ENCODE results near the gene CDH5.
A peak's percentile ranks its signal among the peaks of the same experiment; 100 is the strongest.

CDH5 gene

DNA sequence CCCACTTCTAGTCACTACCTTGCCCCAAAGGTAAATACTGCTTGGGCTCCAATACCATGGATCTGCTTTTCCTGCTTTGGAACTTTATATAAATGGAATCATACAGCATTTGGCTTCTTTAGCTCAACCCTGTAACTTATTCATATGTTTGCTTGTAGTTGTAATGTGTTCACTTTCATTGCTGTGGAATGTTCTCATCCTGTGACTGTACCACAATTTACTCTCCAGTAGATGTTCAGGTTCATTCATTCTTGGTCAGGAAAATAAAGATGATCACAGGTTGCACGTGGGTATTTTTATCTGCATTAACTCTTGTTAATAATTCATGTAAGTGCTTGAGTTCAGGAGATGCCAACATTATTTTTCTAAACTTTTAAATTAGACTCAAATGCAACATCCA lies 53.9 kb downstream of the CDH5 start:
- no peak for DNase-seq

DNA sequence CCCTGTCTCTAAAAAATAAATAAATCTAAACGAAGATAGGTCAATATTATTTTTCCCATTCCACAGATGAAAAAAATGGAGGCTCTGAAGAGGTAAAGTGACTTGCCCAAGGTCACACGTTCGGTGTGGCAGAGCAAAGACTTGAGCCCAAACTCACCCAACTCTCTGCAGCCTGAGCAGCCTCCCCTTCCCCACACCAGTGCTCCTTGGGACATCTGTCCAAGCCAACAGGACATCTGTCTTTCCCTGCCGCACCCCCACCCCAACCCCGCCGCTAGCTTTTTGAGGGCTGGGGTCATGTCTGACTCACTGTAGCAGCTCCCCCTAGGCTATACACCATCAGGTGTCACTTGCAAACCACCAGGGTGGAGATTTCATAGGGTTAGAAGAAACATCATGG lies 55.4 kb downstream of the CDH5 start:
- DNase-seq = no peak

DNA sequence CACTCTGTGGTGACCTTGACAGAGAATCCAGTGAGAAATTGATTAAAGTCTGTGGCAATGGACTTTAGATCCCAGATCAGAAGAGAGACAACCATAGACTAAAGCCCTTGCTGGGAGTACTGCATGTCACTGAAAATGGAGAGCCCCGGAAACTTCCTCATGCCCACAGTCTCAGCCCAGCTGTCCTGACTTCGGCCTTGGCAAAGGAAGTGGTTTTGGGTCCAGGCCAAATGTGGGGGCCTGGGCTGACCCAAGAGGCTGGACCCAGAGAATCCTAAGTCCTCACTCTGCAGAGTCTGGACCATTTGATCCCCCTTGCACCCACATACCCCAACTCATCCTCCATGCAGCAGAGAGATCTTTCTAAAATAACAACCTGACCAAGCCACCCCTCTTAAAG lies 55.9 kb downstream of the CDH5 start:
- no peak for DNase-seq

DNA sequence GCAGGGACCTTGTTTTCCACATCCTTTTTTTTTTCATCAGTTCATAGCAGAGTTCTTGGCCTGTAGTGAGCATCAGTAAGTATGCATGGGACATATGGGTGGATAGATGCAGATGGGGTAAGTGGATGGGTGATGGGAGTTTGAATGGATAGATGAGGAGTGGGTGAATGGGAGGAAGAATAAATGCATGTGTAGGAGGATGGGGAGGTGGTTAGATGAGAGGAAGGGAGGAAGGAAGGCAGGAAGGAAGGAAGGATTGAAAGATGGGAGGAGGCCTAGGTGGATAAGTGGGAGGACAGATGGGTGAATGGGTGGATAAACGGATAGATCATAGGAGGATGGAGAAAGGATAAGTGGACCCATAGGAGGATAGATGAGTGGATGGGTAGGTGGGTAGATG lies 56.7 kb downstream of the CDH5 start:
- no peak for DNase-seq

DNA sequence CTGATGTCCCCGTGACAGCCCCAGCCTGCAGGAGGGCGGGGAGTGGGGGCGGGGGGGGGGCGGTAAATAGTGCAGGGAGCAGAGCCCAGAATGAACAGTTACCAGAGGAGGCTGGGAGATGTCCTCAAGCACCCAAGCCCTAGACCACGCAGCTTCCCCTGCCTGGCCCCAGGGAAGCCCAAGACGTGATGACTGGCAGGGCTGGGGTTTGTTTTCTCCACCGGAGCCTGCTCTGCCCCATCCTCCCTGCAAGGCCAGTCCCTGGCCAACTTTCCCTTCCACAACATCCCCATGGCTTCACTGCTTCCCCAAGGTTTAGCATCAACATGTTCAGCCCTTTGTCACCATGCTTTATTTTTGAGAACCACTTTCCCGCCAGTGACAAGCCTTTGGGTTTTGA lies 59.2 kb downstream of the CDH5 start:
- DNase-seq = no peak

DNA sequence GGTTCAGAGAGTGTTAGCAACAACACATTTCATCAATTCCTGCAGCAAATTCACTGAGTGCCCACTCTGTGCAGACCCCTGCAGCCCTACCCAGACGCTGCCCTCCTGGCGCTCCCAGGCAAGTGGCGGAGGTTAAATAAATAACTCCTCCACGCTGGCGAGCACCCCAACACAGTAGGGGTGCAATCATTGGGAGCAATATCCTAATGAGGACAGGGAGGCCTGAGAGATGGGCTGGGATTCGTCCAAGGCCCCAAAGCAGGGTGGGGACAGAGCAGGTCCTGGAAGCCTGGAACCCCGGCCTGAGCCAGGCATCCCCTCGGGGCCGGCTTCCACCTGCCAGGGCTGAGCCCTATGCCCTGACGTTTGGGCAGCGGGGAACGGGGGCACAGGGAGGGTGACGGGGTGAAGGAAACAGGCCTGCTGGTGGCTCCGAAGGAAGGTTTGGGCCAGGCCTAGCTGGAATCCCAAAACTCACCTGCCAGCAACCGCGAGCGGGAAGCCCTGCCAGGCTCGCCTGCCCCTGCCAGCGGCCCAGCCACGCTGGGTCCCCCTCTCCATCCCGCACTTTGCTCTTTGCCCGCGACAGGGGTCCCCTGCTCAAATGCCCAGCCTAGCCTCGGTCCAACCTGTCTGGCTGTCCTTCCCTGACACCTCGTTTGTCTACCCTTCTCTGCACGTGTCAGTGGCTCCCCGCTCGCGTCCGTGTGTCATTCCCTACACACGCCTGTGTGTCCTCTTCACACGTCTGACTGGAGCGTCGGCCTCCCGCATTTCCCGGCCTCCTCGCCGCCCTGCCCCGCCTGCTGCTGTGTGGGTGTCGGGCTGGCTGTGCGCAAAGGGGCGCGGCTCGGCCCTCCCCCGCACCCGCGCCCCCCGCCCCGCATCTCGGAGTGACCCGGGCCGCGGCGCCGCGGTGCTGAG lies 59.9 kb downstream of the CDH5 start:
- DNase-seq = no peak

DNA sequence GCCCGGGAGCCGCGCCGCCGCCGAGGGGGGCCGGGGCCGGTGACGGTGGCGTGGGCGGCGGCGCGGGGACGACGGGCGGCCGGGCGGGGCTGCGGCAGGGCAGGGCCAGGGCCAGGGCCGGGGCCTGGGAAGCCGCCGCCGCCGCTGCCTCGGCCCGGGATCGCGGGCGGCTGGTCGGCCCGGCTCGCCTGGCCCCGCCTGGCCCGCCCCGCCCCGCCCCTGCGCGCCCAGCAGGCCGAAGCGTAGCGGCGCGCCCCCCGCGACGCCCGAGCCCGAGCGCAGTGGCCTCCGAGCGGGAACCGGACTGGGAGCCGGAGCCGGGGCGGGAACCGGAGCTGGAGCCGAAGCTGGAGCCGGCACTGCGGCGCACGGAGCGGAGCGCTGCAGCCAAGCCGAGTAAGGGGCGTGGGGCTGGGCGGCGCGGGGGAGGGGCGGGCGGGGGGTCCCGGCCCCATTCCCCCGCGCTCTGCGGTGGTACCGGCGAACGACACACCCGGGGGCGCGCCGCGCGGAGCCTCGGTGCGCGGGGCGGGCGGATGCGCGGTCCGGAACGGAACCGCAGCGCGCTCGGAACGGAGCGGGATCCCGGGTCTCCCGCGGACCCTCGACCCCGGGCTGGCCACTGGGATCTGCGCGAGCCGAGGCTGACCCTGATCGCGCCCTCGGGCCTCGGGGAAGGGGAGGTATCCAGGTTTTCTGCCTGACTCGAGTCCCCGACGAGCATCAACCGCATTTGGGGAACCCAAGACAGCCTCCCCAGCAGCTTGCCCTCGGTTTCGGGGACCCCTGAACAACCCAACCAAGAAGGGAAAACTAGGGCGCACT lies 60.8 kb downstream of the CDH5 start, which contains the start of gene BEAN1:
Gene BEAN1 (plus strand): TSS at position 260 of the 825 bp plus-strand sequence. CDS start 10,382 bp downstream, outside the sequence.
- DNase-seq = peak; percentile 19

DNA sequence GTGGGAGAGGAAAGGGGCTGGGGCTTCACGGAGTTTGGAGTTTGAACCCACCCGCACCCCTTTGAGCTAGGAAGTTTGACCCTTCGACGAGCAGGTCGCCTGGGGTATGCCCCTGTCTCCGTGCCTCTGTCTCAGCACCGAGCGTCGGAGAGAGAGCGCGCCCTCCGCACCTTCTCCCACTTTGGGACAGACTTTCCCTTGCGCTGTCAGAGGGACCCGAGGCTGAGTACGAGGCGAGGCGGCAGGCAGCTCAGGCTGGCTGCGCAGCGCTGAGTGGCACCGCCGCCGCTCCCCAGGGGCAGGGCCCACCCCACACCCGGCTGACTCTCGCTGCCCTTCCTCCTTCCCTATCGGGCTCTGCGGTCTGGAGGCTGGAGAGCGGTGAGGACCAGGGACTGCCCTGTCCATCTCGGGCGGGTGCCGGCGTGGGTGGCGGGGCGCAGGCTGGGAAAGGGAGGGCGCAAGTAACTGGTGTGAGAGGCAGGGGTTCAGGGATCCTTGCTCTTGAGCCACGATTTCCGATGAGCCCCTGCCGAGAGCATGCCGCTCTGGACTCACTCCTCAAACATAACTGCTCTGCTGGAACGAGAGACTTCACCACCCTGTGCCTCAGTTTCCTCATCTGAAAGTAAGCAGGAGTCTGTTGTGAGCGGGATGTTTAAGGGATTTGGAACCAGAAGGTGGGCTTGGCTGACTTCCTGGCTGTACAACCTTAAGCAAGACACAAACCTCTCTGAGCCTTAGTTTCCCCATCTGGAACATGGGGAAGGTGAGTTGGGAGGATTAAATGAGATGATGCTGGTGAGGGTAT lies 61.6 kb downstream of the CDH5 start:
- peak; percentile 32 for DNase-seq

DNA sequence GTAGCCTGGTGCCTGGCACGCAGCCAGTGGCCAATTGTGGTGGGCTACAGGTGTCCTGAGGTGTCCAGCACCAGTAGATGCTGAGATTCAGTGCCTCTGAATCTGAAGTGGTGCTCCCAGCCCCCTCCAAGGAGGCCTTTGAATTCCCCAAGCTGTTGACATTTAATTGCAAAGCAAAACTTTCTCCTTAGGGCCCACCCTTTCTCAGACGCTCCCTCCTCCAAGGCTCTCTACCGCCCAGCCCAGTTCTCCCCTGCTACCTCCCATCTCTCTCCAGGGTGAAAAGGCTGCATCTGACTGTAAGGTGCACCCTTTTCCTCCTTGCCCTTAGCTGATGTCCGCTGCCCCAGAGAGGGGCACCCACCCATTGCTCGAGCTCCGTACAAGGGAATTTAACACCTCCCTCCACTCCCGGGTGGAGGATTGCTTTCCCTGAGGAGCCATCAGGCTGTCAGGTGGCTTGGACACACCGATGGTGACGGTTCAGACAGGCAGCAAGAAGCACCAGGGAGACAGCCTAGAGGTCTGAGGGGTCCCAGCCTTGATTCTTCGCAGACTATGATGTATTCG lies 62.3 kb downstream of the CDH5 start:
- DNase-seq = no peak

DNA sequence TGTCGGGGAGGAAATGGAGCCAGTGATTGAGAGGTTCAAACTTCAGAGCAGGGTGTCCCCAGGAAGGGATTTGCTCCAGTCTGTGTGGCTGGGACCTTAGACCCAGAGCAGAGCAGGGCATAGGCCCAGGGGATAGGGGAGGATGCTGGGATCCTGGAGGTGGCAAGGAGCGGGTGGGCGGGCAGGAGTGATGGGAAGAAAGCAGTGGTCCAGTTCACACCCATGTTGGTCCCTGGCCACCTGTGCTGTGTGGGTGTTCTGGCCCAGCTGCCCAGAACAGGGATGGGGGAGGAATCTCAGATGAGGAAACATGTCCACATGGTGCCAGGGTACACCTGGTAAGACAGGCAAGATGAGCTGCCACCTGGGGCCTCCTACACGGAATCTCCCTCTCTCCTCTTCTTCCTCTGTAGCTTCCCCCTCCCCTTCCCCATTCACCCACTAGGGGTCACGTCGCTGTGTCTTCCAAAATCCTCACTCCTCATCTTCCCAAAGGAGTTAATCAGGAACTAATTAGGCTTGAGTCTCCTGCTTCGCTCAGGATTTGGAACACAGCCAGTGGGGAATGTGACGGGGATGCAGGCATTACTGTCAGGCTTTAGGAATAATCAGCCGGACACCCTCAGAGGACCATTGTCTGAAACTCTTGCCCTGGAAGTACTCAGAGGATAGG lies 62.9 kb downstream of the CDH5 start:
- DNase-seq = no peak

DNA sequence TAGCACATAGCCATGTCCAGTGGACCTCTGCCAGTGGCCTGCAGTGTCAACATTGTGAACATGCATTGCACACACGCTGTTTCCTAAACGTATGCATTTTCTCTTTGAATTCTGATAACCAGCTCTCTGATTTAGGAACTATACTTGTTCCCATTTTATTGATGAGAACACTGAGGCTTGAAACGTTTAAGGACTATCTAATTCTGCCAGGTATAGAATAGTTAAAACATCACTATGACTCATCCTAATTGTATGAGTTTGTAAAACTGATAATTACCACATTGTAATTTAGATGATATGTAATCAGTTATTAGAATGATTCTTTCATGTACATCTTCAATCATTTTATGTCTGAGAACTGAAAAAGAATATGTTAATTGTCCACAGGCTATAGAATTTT lies 63.7 kb downstream of the CDH5 start:
- no peak for DNase-seq

DNA sequence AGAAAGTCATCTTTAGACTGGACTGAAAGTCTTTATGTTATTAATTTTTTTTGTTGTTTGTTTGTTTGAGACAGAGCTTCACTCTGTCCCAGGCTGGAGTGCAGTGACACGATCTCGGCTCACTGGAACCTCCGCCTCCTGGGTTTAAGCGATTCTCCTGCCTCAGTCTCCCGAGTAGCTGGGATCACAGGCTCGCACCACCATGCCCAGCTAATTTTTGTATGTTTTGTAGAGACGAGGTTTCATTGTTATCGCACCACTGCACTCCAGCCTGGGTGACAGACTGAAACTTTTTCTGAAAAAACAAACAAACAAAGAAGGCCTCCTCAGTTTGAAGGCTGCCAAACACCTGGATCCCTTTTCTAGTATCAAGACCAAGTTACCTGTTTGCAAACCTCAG lies 65.3 kb downstream of the CDH5 start:
- no peak for DNase-seq

DNA sequence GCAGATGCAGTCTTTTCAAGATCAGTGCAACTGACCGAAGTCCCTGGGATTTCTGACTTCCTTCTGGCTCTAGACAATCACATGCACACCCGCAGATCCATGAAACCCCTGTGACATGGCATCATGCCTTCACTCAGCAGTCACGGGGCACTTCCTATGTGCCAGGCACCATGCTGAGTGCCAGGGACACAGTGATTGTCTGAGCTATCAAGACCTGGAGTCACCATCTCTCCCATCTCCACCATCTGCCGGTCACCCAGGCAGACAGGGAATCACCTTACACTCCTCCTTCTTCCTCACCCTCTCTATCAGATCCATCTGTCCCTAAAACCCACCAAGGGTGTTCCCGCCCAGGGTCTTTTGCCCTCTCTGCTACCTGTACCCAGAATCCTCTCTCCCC lies 65.9 kb downstream of the CDH5 start:
- no peak for DNase-seq

DNA sequence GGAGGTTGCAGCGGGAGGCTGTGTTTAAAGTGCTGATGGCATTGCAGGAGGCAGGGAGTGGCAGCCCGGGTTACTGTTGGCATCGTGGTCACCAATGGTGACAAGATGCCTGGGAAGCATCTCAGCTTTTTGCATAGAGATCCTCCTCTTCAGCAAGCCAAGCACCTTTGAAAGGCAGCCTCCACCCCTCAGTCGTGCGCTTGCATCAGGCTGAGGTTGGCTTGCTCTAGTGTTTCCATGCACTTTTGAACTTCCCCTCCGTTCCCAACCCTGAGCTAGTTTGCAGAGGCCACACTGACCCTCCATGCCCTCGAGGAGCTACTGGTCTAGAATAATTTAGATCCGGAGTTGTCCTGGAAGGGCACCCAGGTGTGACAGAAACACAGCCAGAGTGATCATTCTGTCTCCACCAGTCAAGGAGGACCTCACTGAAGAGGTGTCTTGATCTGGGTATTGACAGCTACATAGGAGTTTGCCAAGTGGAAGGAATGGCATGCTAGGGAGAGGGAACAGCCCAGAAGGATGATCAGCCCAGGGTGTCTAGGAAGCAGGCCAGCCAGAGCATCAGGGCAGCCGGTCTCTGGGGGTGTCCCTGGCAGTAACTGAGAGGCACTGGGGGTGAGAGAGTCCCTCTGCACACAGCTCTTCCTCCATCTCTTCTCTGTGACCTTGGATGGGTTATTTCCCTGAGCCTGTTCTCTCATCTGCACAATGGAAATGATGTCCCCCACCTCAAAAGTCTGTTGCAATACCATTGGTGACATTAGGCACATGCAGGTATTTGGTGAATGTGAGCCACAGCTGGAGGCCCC lies 68.3 kb downstream of the CDH5 start:
- no peak for DNase-seq

DNA sequence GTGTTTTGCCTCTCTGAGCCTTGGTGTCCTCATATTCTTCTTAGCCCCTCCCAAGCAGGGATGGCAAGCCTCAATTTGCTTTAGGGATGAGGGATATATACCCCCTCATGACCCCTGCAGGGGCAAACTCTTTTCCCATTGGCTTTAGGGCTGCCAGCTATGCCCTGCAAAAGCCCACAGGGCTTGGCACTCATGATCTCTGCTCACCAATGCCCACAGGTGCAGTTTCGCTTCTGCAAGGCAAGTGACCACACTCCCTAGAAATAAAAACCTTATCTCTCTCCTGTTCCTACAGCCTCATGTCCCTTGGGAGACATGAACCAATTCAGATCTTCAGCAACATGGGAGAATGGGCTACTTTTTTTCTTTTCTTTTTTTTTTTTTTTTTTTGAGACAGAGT lies 69.4 kb downstream of the CDH5 start:
- DNase-seq = no peak

DNA sequence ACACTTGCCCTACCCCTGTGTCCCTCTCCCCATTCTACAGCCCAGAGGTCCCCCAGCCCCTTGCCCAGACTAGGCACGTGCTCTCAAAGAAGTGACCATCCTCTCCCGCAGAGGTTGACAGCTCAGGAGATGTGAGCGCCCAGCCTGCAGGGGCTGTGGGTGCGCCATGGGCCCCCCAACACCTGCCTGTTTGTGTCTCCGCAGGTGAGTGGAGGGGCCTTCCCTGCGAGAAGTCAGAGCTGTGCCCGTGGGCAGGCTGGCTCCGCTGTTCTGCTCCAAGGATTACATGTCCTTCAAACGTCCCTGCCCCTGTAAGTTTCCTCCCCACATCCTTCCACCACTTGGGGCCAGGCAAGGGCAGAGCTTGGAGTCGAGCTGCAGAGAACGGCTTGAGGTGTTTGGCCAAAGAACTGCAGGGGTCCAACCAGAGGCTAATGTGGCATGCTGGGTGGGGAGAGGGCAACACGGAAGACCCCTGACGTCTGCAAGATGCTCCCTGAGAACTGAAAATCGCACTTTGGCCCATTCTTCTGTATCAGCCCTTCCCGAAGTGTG lies 71.0 kb downstream of the CDH5 start:
- no peak for DNase-seq

DNA sequence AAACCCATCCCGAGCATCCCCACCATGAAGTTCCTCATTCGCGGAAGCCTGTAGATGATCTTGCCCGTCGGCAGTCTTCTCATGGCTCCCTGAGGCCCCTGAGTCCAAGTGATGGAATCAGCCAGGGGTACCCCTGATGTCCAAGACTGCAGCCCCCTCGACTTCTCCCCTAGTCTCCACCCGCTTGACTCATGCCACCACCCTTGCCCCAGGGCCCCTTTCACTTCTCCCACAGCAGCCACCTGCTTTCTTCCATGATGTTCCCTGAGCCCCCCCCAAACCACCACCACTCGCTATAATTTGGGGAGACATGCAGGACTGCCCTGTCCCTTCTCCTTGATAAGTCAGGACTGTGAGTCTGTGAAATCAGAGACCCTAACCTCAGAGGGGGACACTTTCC lies 72.0 kb downstream of the CDH5 start:
- no peak for DNase-seq

DNA sequence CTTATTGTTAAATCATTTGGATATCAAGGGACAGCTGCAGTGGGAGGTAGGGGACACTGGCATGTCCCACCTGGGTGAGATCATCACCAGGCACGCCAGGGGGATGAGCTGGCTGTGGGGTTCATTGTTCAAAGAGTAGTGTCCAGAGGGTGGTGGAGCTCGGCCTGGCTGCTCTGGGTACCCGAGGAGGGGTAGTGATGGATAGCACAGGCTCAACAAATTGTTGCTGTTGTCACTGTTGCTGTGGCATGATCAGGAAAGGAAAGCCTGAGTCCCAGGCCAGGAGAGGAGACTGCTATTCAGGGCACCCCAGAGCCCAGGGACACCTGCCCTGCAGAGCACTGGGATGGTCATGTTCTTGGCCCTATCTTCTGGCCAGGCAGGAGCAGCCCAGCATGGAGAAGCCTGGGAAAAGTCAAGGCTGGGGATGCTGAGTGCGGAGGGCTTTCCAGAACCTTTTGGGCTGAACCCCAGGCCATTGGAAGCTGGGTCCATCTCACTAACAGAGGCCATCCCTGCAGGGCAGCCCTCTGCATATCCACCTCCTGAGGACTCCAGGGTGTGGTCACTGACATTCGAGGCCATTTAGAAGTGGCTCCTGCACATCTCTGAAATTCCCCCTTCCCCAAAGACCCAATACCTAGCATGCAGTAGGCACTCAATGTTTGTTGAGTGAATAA lies 72.7 kb downstream of the CDH5 start:
- DNase-seq = no peak

DNA sequence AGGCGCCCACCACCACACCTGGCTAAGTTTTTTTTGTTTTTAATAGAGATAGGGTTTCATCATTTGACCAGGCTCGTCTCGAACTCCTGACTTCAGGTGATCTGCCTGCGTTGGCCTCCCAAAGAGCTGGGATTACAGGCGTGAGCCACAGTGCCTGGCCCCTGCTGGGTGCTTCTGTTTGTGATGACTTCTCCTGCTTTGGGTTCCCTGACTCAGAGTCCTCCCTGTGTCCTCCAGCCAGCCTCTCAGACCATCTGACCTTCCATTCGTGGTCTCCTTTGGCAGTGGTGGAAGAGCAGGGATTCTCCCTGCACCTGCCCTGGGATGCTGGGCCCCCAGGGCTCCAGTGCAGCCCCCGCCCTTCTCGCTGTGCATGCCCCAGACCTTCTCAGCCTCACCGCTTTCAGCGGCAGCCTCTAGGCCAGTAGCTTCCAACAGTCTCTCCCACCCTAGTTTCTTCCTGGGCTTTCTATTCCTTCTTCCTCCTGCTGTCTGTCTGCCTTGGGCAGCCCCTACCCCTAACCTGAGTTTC lies 73.8 kb downstream of the CDH5 start:
- no peak for DNase-seq

DNA sequence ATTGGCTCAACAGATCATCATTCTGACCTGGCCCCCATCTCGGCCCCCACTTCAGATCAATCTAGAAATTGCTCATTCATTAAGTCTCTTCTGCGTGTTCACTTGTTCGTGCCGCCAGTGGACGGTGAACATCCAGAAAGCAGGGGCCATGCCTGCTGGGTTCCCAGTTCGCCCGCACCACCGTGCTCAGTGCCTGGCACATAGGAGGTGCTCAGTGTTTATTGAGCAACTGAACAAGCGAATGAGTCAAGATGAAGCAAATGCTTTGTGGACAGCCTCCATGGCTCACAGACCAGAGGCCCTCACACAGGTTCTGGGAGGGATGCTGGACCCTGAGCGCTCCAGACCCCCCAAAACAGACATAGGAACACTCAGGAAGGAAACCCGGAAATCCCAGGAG lies 74.5 kb downstream of the CDH5 start:
- no peak for DNase-seq
